ENCODE results near the gene DNAH10.

GRCh38 chr12:123951467-123951866, 189.4 kb downstream of the DNAH10 start:
- TF ChIP-seq REST (IDR thresholded peaks at IDR 0.05; ENCODE audit: low read depth, low read length) (no peak), EZH2 (IDR thresholded peaks at IDR 0.05; ENCODE audit: borderline replicate concordance, control insufficient read depth, low read depth, low read length) (no peak), CTCF (IDR thresholded peaks at IDR 0.05 in 2 of 3, conservative IDR thresholded peaks at IDR 0.05 in 1 of 3; ENCODE audit: control insufficient read depth in 2 of 3, extremely low read depth in 1 of 3, insufficient read depth in 1 of 3, low read depth in 3 of 3, low read length in 3 of 3) (no peak), MAX (IDR thresholded peaks at IDR 0.05; ENCODE audit: low read depth, low read length) (no peak), NR2C1 (IDR thresholded peaks at IDR 0.05) (no peak)
